TTC549 (cell line): Measurements from ENCODE around the gene KIF1A.

Experiments used
- FAIRE-seq: peaks from 2 replicates; lab custom pipeline; 2012; peaks lifted over from hg19 to GRCh38; lab: Jason Lieb, UNC

KIF1A gene

DNA sequence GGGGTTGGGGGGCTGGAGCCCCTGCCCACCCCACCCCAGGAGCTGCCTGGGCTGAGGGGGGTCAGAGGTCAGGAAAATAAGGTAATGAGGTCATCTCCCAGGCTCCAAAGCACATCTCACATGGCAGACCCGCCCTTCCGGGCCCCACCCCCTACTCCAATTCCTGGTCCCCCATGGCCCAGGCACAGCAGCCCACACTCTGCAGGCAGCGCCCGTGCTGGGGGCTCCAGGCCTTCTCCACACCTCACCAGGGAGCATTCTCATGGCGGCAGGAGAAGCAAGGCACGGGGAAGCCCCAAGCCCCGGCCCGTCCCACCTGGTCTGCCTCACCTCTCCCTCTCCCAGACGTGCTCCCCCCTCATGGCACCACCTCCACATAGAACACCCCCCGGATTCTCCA lies 84.5 kb downstream of the KIF1A start:
- no peak for FAIRE-seq

DNA sequence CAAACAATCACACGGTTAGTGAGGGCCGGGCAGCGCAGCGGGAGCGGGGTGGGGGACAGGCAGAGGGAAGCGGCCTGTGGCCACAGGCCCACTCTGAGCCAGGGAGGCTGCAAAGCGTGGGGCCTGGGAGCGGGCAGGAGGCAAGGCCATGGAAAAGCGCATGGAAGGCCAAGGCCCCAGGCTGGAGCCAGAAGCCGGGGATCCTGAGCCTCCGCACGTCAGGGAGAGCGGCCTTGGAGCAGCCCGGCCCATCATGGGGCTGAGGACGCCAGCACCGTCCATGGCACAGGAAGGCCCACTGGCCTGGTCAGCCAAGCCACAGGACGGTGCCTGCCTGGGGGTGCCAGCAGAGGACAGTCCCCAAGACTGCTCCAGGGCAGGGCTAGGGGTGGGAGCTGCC lies 85.3 kb downstream of the KIF1A start:
- FAIRE-seq, result no peak

DNA sequence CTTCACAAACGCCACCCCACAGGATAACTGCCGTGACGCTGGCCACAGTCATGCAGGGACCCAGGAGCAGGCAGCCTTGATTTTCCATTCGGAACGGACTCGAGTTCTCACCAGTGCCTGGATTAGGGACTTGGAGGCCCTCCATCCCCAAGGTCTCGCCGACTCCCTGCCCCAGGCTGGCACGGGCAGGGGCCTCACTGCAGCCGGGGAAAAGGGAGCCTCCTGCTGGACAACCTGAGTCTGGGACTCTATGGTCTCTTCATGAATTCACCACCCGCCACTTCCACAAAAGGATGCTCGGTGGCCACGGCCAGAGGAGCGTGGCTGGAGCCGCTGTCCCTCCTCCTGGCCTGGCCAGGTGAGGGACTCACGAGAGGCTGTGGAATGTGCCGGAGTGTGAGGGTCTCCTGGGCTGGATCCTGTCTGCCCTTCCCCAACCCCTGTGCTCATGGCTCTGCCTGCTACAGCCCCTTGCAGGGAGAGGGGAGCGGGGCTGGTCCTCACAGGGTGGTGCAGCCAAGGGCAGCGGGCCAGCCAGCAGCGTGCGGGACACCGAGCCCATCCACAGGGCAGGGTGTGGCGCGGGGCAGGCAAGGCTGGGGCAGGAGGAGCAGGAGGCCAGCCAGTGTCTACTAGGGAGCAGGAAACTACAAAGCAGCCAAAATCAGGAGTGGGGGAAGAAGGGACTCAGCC lies 86.1 kb downstream of the KIF1A start:
- FAIRE-seq, result no peak

DNA sequence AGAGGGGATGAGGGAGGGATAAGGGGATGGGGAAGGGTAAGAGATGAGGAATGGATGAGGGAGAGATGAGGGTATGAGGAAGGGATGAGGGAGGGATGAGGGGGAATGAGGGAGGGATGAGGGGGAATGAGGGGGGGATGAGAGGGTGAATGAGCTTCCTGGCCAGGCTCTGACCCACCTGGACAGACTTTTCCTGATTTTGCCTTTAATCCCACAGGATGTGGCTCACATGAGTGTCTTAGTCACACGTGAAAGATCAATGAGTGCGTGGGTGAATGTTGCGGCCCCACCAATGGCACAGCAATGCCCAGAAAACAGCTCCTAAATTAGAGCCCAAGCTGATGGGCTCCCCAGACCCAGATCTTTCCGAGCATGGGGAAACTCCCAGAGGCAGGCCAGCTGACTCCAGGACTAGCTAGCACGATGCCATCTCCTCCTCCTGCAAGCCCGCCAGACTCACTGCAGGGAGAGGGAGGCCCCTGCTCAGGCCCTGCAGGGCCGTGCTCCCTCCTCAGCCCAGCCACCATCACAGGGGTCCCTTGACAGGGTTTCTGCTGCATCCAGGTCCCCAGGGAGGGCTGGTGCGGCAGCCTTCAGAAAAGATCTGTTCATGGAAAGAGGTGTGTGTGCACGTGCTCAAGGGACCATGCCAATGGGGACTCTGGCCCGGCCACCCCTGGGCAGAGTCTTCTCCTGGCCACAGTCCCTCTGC lies 87.0 kb downstream of the KIF1A start:
- no peak for FAIRE-seq

DNA sequence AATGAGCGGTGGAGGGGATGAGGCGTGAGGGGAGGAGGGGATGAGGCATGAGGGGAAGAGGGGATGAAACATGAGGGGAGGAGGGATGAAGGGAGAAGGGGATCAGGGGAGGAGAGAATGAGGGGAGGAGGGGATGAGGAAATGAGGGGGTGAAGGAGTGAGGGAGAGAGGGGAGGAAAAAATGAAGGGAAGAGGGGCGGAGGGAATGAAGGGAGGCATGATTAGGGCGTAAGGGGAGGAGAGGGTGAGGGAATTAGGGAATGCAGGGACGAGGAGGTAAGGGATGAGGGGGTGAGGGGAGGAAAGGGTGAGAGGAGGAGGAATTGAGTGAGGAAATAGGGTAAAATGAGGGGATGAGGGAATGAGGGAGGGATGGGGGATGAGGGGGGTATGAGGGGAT lies 87.8 kb downstream of the KIF1A start:
- FAIRE-seq, result no peak

DNA sequence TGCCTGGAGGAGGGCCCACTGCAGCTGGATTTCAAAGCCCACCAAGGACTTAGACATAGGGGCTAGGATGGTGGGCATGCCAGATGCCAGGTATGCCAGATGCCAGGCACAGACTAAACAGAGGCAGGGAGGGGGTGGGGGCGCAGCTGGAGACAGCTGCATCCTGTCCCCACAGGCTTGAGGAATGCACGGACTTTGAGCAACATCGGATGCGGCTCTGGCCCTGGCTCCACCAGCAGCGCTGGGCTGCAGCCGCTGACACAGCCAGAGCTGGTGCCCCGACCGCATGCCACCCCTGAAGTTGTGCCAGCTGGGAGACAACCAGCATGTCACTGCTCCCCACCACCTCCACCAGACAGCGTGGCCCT lies 88.9 kb downstream of the KIF1A start:
- no peak for FAIRE-seq

DNA sequence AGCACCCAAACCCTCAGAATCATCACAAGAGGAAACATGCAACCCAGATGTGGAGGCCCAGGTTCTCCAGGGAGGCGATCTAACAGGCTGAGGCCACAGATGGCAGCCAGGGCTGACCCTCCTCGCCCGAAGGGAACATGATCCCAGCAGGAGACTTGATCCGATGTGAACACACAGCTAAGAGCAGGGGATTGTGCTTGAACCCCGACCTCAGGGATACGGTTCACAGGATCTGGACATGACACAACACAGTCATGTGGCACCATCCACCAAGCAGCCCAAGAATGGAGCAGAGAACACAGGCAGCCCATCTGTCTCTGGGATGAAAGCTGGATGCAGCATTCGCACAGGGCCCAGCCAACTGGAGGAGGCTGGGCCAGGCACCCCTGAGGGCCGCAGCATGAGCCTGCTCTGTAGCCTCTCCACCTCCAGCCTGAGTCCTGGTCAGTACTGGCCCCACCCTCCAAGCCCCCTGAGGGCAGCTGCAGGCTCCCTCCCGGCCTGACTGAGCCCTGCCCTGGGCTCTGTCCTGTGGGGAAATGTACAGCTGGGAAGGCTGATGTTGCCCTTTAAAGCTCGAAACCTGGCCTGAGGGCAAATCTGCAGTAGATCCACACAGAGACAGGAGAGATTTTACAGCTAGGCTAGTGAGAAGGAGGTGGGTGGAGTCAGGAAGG lies 89.4 kb downstream of the KIF1A start:
- FAIRE-seq, result no peak

DNA sequence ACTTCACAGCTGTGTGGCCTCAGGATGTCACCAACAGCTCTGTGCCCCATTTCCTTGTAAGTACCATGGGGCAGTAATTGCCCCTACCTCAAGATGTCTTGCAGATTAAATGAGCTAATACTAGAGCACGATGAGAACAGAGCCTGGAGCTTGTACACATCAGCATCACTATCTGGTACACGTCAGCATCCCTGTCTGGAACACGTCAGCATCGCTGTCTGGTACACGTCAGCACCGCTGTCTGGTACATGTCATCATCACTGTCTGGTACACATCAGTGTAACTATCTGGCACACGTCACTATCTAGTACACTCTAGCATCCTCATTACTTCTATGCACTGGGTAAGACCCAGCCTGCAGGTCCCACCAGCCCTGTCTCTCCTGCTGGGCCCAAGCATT lies 91.2 kb downstream of the KIF1A start:
- FAIRE-seq, result no peak

DNA sequence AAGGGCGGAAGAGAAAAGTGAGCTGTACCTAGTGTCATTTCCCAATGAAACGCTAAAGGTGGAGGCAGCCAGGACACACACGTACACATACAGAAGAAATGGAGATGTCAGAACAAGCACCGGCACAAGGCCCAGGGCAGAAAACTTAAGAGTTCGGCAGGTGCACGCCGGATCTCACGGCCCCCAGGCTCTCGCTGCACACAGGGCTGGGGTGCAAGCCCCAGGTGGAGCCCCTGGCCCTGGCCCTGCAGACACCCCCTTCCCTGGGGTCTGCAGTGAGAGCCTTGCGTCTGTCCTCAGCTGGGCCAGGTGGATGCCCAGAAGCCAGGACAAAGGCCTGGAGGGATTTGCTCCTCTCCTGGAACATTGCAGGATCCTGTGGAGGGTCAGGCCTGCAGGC lies 91.7 kb downstream of the KIF1A start:
- FAIRE-seq, result no peak

DNA sequence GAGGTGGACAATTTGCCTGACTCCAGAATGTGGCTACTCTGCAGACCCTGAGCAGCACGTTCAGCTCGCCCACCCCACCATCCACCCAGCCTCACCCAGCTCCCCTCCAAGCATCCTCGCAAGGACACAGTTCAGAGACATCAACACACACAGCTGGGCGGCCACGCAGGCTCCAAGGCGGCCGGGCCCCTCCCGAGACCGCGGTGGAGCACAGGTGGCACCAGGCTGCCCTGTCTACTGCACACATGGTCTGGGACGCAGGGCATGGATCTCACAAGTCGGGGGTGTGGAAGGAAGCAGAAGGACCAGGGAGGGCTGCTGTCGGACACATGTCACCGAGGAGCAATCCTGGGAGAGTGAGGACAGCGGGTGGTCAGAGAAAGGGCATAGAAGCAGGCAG lies 92.1 kb downstream of the KIF1A start:
- no peak for FAIRE-seq

DNA sequence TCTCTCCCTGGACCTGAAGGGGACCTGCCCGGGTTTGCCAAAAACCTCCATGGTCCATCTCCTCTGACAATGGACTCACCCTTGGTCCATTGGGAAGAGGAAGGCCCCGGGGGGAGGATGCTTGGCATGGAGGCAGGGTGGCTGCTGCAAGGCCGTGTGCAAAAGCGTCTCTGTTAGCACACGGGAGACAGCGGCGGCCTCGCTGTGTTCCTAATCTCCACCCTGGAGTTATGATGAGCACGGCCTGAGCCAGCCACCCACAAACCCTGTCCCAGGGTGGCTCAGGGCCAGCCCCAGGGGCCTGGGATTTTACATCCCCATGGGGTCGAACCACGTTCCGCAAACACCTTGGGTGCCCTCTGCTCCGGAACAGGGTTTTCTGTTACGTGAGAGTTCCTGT lies 92.6 kb downstream of the KIF1A start:
- no peak for FAIRE-seq

DNA sequence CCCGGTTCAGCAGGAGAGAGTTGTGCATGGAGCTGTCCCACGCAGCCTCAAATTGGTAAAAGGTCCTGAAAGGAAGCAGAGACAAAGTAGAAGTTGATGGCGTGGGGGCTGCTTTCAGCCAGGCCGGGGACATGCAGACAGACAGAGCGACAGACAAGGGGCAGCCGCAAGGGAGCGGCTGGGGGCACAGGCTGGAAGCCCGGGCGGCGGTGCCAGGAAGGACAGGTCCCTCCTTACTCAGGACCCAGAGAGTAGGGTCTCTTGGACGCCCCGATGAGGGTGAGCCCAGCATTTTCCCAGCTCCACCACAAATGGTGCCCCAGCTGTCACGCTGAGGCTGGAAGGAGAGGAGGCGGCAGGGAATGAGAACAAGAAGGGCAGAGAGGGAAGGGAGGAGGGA lies 93.1 kb downstream of the KIF1A start:
- FAIRE-seq, result no peak

DNA sequence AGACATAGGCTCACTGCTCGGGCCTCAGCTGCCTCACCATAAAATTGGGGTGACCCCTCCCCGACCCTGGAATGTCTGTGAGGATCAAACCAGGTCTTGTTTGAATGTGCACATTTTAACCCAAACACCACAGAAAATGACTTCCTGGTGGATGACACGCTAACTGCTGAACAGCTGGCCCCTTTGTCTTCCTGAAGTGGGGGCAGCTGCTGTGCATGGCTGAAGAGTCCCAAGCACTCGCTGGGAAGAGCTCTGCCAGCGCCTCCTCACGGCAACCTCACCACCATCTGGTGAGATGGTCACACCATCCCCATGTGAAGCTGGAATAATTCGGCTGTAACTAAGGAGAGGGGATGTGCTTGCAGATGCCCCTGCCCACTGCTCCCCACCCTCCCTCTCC lies 94.3 kb downstream of the KIF1A start:
- no peak for FAIRE-seq

DNA sequence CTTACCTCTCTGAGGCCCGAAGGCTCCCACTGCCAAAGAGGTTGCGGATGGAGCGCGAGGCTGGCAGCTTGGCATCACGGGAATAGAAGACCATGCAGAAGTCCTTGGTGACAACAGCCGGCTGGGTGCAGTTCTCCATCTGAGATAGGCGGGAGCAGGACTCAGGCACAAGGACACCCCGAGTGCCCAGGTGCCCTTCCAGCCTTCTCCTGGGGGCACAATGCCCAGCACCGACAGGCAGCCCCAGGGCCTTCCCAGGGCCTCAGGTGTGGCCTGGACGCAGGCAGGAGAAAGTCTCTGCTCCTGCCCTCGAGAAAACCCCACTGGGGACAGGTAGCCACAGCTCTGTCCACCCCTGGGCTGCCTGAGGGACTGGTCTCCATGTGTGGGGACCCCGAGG lies 94.8 kb downstream of the KIF1A start:
- FAIRE-seq, result no peak

DNA sequence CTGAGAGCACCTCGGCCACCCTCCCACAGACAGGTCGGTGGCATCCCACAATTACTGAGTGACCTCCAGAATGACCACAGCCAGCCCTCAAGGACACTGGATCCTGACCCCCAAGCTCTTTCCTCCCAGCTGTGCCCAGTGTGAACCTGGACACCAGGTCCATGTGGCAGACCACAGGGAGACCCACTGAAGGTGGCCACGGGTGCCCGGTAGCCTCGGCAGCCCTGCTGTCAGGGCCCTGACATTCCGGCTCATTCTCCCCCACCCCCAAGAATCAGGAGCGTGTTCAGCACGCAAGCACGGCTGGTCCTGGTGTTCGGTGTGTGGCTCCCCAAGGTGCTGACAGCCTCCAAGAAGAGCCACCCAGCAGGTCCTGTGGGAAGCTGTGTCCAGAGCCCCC lies 95.6 kb downstream of the KIF1A start:
- FAIRE-seq, result no peak

DNA sequence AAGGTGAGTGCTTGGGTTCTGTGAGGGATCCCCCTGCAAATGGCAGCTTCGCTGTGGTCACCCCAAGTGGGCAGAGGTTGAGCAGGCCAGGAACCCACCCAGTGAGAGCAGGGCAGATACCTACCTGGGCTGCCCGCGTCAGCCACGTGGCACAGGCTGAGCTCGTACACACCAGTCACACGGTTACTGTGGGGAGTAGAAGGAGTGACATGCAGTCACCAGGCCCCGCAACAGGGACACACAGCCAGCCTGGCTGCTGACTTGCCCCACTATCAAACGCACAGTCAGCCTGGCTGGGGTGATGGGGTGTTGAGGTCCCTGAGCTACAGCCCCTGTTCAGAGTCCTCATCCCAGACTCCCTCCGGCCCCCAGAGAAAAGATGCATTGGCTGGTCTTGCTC lies 96.2 kb downstream of the KIF1A start:
- no peak for FAIRE-seq

DNA sequence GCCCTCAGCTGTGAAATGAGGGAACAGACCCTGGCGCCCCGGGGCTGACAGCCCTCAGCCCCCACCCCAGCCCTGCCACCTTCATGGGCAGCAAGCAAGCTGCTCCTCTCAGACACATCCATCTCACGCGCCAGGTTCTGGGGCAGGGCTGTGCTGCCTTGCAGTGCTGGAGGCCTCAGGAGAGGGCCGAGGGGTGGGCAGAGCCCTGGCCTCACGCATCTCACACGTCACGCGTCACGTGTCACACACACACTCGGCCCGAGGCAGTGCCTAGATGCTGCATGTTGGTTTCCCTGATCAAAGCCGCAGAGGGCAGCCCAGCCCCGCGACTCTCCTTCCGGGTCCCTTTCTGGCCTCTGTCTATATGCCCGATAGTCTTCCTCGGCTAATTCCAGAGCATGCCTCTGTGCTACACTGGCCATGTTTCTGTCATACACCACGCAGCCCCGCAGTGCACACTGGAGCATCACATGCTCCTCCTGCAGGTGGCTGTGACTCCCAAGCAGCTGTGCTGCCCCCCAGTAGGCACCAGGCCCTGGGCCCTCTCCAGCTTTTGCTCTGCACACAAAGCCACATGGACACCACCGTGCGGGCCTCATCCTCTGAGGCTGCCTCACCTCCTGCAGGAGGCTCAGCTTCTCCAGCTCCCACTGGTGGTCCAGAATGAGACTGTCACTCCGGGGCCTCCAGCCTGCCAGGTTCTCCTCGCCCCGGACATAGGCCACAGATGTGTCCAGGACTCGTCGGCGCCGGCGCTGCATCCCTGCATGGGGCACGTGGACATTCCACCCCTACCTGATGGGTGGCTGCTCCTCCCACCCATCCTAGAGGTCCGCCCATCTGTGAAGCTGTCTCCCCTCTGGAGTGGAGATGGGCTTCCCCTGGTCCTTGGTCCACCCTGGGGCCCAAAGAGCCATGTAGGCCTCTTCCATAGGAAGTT lies 97.0 kb downstream of the KIF1A start:
- FAIRE-seq, result no peak

DNA sequence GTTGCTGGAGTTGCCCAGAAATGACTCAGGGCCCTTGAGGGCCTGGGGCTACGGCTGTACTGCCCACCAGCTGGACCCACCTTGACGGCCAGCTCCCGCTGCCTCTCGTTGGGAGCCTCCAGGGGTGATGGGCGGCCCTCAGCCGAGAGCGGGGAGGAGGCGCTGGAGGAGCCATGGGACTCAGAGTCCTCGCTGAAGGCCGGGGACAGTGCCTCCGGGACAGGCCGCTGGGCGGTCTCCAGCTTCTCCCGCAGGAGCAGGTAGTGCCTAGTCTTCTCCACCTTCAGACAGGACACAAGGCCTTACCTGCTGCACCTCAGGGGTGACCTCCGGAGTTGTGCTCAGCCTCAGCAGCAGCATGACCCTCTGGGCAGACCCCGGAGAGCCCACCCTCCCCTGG lies 97.6 kb downstream of the KIF1A start:
- FAIRE-seq, result no peak

DNA sequence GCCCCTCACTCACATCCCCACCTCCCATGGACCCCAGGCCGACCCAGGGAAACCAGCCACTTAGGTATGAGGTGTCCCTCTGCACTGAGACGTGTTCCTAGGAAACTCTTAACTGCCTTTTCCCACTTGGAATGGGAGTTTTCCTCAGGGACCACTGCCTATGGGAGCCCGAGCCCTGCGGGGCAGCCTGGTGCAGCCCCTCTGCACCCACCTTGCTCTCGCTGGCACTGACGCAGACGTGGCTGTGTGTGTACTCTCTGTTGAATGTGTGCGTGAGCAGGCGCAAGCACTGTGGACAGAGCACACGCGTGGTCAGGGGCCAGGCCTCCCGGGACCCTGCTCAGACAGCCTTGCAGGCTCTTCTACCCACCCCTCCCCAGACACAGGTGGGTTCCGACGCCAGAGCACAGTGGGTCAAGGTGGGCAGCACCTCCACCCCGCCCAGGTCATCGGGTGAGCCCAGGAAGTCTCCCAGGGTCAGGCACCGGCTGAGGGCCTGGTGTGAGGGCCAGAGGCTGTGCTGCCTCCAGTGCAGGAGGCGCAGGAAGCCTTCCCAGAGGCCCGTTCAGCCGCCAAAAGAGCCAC lies 98.3 kb downstream of the KIF1A start:
- no peak for FAIRE-seq

DNA sequence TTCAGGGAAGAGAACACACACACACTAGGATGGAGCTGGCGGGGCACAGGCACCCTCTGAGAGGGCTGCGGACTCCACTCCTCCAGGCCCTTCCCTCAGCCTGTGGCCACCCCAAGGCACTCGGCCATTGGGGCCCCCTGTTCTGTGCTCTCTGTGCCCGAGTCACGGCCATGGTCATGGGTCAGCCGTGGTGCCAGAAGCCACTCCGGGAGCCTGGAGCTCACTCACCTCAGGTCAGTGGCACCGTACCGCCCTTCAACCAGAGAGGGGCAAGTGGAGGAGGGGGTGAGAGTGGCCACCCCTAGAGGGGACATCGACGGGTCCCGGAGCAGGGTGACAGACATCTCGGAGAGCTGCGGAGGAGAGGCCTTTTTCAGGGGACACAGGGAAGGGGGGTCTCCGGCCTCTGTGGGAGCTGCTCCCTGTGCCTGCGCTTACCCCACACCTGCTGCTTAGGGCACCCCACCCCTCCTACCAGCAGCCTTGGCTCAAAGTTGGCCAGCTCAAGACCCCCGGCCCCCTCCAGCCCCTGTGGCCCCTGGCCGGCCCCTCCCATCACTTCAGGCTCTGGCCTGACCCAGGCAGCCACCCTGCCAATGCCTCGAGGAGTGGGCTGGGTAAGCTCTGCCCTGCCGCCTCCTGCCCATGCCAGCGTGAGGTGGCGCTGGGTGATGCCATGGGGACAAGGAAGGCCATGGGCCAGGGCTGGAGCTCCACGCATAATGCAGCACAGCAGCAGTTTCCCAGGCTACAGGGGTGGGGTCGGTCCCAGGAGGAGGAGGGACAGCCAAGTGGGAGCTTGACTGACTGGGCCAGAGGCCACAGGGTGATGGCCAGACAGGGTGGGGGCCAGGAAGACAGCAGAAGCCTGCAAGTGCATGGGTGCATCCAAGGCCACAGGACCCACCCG lies 99.1 kb downstream of the KIF1A start:
- no peak for FAIRE-seq
